Measurements from ENCODE around the gene DAPK2. TPM values are rescaled to one million over a fixed set of nuclear protein-coding genes. Genes with fewer than 3 reads are reported as not detected.

DAPK2 gene
- total RNA-seq (0.70 and 1.4 TPM in 2 replicates), polyA plus RNA-seq (0.51 TPM in 1 of 2 replicates, not detected in the other)

DNA sequence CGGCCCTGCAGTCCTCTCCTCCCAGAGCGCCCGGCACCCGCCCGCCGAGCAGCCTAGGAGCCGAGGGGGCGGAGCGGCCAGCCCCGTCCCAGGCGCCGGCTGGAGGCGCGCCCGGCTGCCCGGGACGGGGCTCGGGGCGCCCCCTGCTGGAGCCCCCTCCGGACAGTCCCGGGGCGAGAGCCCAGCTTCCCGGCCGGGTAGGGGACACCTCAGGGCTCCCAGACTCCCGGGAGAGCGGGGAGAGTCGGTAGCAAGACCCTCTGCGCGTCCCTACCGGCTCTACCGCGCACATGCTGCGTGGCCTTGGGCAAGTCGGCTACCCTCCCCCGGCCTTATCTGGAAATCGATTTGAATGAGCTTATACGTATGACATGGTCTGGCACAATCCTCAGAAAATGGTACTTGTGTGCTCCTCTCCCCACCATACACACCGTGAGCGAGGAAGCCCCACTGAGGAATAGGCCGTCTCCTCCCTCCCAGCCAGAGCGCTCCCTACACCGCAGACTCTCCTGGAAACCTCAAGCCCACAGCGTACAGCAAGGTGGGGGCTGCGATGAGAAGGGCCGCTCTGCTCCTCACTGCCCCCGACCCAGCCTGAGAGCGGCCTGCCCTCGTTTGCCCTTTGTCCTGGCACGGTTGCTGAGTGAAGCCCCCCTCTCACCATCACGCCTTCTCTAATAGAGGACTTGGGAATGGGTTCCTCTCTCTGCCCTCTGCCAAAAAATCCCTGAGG, at the start of gene DAPK2:
Gene DAPK2, minus strand, starts transcription at position 65 of the 733 bp plus-strand sequence. CDS start 6,224 bp downstream, outside the sequence.
- peak within 1 kb of the TSS; percentile 38 for H3K4me3 ChIP-seq
- peak; percentile 71 to 86 for DNase-seq (ENCODE audit: low read depth in 1 of 2, low spot score in 1 of 2)
- TF ChIP-seq, protein P1, sequence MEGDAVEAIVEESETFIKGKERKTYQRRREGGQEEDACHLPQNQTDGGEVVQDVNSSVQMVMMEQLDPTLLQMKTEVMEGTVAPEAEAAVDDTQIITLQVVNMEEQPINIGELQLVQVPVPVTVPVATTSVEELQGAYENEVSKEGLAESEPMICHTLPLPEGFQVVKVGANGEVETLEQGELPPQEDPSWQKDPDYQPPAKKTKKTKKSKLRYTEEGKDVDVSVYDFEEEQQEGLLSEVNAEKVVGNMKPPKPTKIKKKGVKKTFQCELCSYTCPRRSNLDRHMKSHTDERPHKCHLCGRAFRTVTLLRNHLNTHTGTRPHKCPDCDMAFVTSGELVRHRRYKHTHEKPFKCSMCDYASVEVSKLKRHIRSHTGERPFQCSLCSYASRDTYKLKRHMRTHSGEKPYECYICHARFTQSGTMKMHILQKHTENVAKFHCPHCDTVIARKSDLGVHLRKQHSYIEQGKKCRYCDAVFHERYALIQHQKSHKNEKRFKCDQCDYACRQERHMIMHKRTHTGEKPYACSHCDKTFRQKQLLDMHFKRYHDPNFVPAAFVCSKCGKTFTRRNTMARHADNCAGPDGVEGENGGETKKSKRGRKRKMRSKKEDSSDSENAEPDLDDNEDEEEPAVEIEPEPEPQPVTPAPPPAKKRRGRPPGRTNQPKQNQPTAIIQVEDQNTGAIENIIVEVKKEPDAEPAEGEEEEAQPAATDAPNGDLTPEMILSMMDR (IDR thresholded peaks at IDR 0.05; ENCODE audit: low read depth, low read length): peak; percentile 62
- H3K36me3 ChIP-seq: no peaks in the 10 kb centered on the region
- peaks cover 50% of the 10 kb centered on the region for H3K27me3 ChIP-seq
- H3K9me3 ChIP-seq (ENCODE audit: low read depth): no peaks in the 10 kb centered on the region
- H3K4me1 ChIP-seq (ENCODE audit: low read depth): no peaks in the 10 kb centered on the region
- H3K27ac ChIP-seq: no peak within 1 kb of the TSS

DNA sequence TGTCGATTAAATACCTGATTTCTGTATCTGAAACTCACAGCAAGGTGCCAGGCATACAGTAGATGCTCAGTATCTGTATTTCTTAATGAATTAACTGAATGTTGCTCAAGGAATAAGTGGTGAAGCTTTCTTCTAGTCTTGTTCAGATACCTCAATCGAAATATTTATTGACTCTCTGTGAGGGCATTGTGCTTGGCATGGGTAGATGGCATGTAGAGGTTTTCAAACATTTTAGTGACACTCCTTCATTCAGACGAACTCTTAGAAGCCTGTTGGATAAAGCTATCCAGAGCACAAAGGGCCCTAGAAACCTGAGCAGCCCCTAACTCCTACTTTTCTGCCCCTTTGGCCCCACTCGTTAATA, 49.1 kb upstream of the DAPK2 start:
- TF ChIP-seq, protein P1 (IDR thresholded peaks at IDR 0.05; ENCODE audit: low read depth, low read length): no peak
- Histone ChIP-seq H3K36me3 (no peaks in the 10 kb centered on the region), H3K4me1 (ENCODE audit: low read depth) (peaks cover 24% of the 10 kb centered on the region), H3K4me3 (peak overlapping the region; percentile 70), H3K27me3 (no peaks in the 10 kb centered on the region), H3K9me3 (ENCODE audit: low read depth) (no peaks in the 10 kb centered on the region), H3K27ac (peak overlapping the region; percentile 62)
- no peak for DNase-seq (ENCODE audit: low read depth in 1 of 2, low spot score in 1 of 2)

DNA sequence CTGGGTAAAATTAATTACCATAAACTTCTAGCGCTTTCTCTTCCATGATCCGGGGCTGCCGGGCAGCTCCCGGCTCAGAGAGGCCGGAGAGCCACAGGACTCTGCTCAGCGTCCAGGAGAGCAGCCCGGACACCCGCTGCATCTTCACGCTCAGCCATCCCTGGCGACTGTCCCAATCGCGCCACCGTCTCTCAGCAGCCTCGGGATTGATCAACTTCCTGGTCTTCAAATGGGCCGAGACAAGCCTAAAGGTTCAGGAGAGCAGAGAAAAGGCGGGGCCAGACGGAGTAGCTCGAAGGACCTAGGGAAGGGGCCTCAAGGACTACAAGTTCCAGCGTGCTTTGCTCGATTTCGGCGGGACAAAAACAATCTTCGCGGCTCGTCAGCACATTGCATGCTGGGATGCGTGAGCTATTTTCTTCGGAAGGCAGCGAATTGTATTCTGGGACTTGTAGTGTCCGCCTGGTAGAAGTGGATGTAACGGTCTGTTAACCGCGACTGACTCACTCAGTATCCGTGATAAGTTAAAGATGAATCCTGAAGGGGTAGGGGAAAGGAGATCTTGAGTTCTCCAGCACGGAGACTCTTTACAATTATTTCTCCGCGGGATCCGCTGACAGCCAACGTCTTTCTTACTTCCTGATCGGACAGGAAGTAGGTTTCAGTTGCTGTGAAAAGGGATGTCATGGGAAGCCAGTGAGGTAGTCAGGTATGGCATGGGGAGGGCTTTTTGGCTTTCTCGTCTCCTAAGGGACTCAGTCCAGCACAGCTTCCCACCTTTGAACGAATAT, 47.5 kb upstream of the DAPK2 start, which contains the start of gene CIAO2A:
Gene CIAO2A, minus strand, starts transcription at position 212 of the 791 bp plus-strand sequence. Its CDS starts 70 bp downstream, at position 142.
- H3K4me1 ChIP-seq (ENCODE audit: low read depth): peaks cover 31% of the 10 kb centered on the region
- H3K27ac ChIP-seq: peak within 1 kb of the TSS; percentile 82
- H3K4me3 ChIP-seq: peak within 1 kb of the TSS; percentile 54
- TF ChIP-seq, protein P1 (IDR thresholded peaks at IDR 0.05; ENCODE audit: low read depth, low read length): no peak
- DNase-seq (ENCODE audit: low read depth in 1 of 2, low spot score in 1 of 2): peak; percentile 96 to 99
- no peaks in the 10 kb centered on the region for H3K27me3 ChIP-seq
- H3K9me3 ChIP-seq (ENCODE audit: low read depth): no peaks in the 10 kb centered on the region
- H3K36me3 ChIP-seq: no peaks in the 10 kb centered on the region

DNA sequence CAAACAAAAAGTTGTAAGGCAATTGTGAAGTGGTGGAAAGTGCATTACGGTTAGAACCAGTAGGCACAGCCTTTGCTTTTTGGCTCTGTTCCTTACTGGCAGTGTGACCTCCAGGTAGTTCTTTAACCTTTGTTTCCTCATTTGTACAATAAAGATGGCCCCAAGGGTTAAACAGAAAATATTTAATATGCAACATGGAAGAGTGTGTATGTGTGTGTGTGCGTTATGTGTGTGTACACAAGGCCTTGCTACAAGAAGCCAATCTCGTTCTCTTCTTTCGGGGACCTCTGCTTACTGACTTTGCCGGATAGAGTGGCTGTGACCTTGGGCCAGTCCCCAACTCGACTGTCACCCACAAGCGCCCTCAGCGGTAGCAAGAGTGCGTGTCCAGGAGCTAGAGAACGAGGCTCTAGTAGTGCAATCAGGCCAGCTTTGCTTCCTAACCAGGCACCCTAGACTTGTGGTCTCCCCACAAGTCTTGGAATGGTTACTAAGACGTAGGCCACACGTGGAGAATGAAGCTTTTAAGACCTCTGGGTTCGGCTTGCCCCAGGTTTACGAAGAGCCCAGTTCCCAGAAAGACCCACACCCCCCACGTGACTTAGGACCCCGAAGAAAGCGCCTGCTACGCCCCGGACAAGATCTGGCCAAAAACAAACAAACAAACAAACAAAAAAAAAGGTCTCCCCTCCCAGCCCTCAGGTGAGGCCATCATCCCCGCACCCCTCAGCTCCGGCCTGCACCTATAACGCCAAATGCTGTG, 46.8 kb upstream of the DAPK2 start:
- H3K9me3 ChIP-seq (ENCODE audit: low read depth): no peaks in the 10 kb centered on the region

More for the DNA sequence above, 46.8 kb upstream of the DAPK2 start:
- no peaks in the 10 kb centered on the region for H3K27me3 ChIP-seq
- no peaks in the 10 kb centered on the region for H3K36me3 ChIP-seq
- peak; percentile 51 to 61 for DNase-seq (ENCODE audit: low read depth in 1 of 2, low spot score in 1 of 2)
- peaks cover 31% of the 10 kb centered on the region for H3K4me1 ChIP-seq (ENCODE audit: low read depth)
- peak overlapping the region; percentile 54 for H3K4me3 ChIP-seq
- peak overlapping the region; percentile 82 for H3K27ac ChIP-seq
- TF ChIP-seq, protein P1 (IDR thresholded peaks at IDR 0.05; ENCODE audit: low read depth, low read length): no peak

Data from cardiac muscle cell (in vitro differentiated cells and primary cell).